GM18499 (cell line): ENCODE measurements around the gene ANAPC4.

Experiments used
- ATAC-seq: cut with Tn5 transposase; IDR thresholded peaks from one replicate; pipeline ENCODE4 v1.9.1; 2021; ENCODE audit warnings: moderate number of reproducible peaks; ENCODE audit not compliant: insufficient read depth, unreplicated experiment

ANAPC4 gene

GRCh38 chr4:25430630-25431029, 53.6 kb downstream of the ANAPC4 start:
- ATAC-seq = no peak

GRCh38 chr4:25433966-25434827, 57.1 kb downstream of the ANAPC4 start:
- no peak for ATAC-seq

GRCh38 chr4:25437926-25438325, 60.9 kb downstream of the ANAPC4 start:
- ATAC-seq = no peak

GRCh38 chr4:25439918-25440477, 62.9 kb downstream of the ANAPC4 start:
- peak; percentile 86 for ATAC-seq

GRCh38 chr4:25440478-25441030, 63.5 kb downstream of the ANAPC4 start:
- no peak for ATAC-seq

- no peak for ATAC-seq
These were observed 64.6 kb downstream of the ANAPC4 start for GRCh38 chr4:25441519-25442117.

GRCh38 chr4:25442863-25443307, 65.8 kb downstream of the ANAPC4 start:
- ATAC-seq = no peak

- ATAC-seq = no peak
These were observed 66.8 kb downstream of the ANAPC4 start for GRCh38 chr4:25443851-25444250.

- no peak for ATAC-seq
These were observed 69.5 kb downstream of the ANAPC4 start for GRCh38 chr4:25446611-25447010.

GRCh38 chr4:25448379-25449109, 71.5 kb downstream of the ANAPC4 start:
- no peak for ATAC-seq

- ATAC-seq = no peak
These were observed 72.2 kb downstream of the ANAPC4 start for GRCh38 chr4:25449270-25449669.

GRCh38 chr4:25449688-25450087, 72.6 kb downstream of the ANAPC4 start:
- no peak for ATAC-seq

GRCh38 chr4:25450491-25450901, 73.4 kb downstream of the ANAPC4 start:
- no peak for ATAC-seq

- ATAC-seq = no peak
These were observed 74.6 kb downstream of the ANAPC4 start for GRCh38 chr4:25451676-25452075.

- ATAC-seq = no peak
These were observed 75.0 kb downstream of the ANAPC4 start for GRCh38 chr4:25452081-25452480.

GRCh38 chr4:25454476-25454875, 77.4 kb downstream of the ANAPC4 start:
- no peak for ATAC-seq

GRCh38 chr4:25457053-25457715, 80.1 kb downstream of the ANAPC4 start:
- ATAC-seq = no peak

GRCh38 chr4:25466966-25467697, 90.1 kb downstream of the ANAPC4 start:
- ATAC-seq = no peak

- no peak for ATAC-seq
These were observed 90.8 kb downstream of the ANAPC4 start for GRCh38 chr4:25467843-25468242.
